Measurements from ENCODE around the gene PELI2. TPM values are rescaled to one million over a fixed set of nuclear protein-coding genes. Genes with fewer than 3 reads are reported as not detected.

The PELI2 gene
- total RNA-seq, 3 donors from 2014 or later (not counting 1 experiment from before 2014, with no cell fraction given) = 16.4 to 25.0 (median 24.9) TPM

- no peak for DNase-seq
- Histone ChIP-seq H3K27me3 (ENCODE audit: control insufficient read depth, insufficient read depth, low read length) (no peaks in the 10 kb centered on the region), H3K4me3 (ENCODE audit: low read length) (no peak overlapping the region), H3K4me1 (ENCODE audit: control insufficient read depth, insufficient read depth, low read length) (no peaks in the 10 kb centered on the region), H3K36me3 (ENCODE audit: control insufficient read depth, insufficient read depth, low read length) (no peaks in the 10 kb centered on the region), H3K9me3 (ENCODE audit: control insufficient read depth, insufficient read depth, low read length) (no peaks in the 10 kb centered on the region), H3K27ac (ENCODE audit: low read length) (no peak overlapping the region)
- Mint-ChIP-seq H3K27me3 (ENCODE audit: low read depth in 2 of 2) (peaks cover 11 to 34% of the 10 kb centered on the region in 2 donors), H3K9me3 (no peaks in the 10 kb centered on the region), H3K27ac (no peak overlapping the region), H3K4me3 (no peak overlapping the region), H3K4me1 (no peaks in the 10 kb centered on the region), H3K36me3 (no peaks in the 10 kb centered on the region)
- intact Hi-C loops (cut with micrococcal nuclease) = no loop called here
- ATAC-seq = no peak
- 85% methylated on average over 7 of the region's 7 CpGs for WGBS (ENCODE audit: insufficient coverage)
- no peak for TF ChIP-seq CTCF (IDR thresholded peaks at IDR 0.05)
Observed at GRCh38 chr14:56099081-56099797, 19.0 kb upstream of the PELI2 start.

- Histone ChIP-seq H3K27ac (ENCODE audit: low read length) (no peak overlapping the region), H3K4me1 (ENCODE audit: control insufficient read depth, insufficient read depth, low read length) (no peaks in the 10 kb centered on the region), H3K4me3 (ENCODE audit: low read length) (no peak overlapping the region), H3K27me3 (ENCODE audit: control insufficient read depth, insufficient read depth, low read length) (no peaks in the 10 kb centered on the region), H3K9me3 (ENCODE audit: control insufficient read depth, insufficient read depth, low read length) (no peaks in the 10 kb centered on the region), H3K36me3 (ENCODE audit: control insufficient read depth, insufficient read depth, low read length) (no peaks in the 10 kb centered on the region)
- DNase-seq (no peak), ATAC-seq (no peak)
- H3K27me3 Mint-ChIP-seq (ENCODE audit: low read depth in 2 of 2) = peaks cover 11 to 26% of the 10 kb centered on the region in 2 donors
- 76% methylated on average over 3 of the region's 3 CpGs for WGBS (ENCODE audit: insufficient coverage)
- no peaks in the 10 kb centered on the region for H3K9me3 Mint-ChIP-seq
- no peaks in the 10 kb centered on the region for H3K4me1 Mint-ChIP-seq
- intact Hi-C loops (cut with micrococcal nuclease) = no loop called here
- no peaks in the 10 kb centered on the region for H3K36me3 Mint-ChIP-seq
- no peak overlapping the region for H3K27ac Mint-ChIP-seq
- no peak for TF ChIP-seq CTCF (IDR thresholded peaks at IDR 0.05)
- H3K4me3 Mint-ChIP-seq = no peak overlapping the region
Observed at GRCh38 chr14:56100556-56100955, 17.7 kb upstream of the PELI2 start.

GRCh38 chr14:56102941-56103340 lies 15.3 kb upstream of the PELI2 start:
- H3K4me3 ChIP-seq (ENCODE audit: low read length) = no peak overlapping the region
- no peak overlapping the region for H3K27ac ChIP-seq (ENCODE audit: low read length)
- no peaks in the 10 kb centered on the region for H3K4me1 ChIP-seq (ENCODE audit: control insufficient read depth, insufficient read depth, low read length)
- 82% methylated on average over 3 of the region's 3 CpGs for WGBS (ENCODE audit: insufficient coverage)
- DNase-seq (no peak), ATAC-seq (no peak)
- Mint-ChIP-seq H3K4me1 (no peaks in the 10 kb centered on the region), H3K36me3 (no peaks in the 10 kb centered on the region), H3K4me3 (no peak overlapping the region), H3K9me3 (no peaks in the 10 kb centered on the region), H3K27me3 (ENCODE audit: low read depth in 2 of 2) (peaks cover 3 to 23% of the 10 kb centered on the region in 2 donors), H3K27ac (no peak overlapping the region)
- TF ChIP-seq CTCF (IDR thresholded peaks at IDR 0.05) = no peak
- no peaks in the 10 kb centered on the region for H3K27me3 ChIP-seq (ENCODE audit: control insufficient read depth, insufficient read depth, low read length)
- no peaks in the 10 kb centered on the region for H3K9me3 ChIP-seq (ENCODE audit: control insufficient read depth, insufficient read depth, low read length)
- no peaks in the 10 kb centered on the region for H3K36me3 ChIP-seq (ENCODE audit: control insufficient read depth, insufficient read depth, low read length)
- intact Hi-C loops (cut with micrococcal nuclease) = no loop called here

- TF ChIP-seq CTCF (IDR thresholded peaks at IDR 0.05) = no peak
- Mint-ChIP-seq H3K4me1 (no peaks in the 10 kb centered on the region), H3K4me3 (no peak overlapping the region), H3K9me3 (no peaks in the 10 kb centered on the region), H3K36me3 (no peaks in the 10 kb centered on the region), H3K27me3 (ENCODE audit: low read depth in 2 of 2) (peaks cover 9 to 16% of the 10 kb centered on the region in 2 donors), H3K27ac (no peak overlapping the region)
- H3K27ac ChIP-seq (ENCODE audit: low read length) = no peak overlapping the region
- H3K36me3 ChIP-seq (ENCODE audit: control insufficient read depth, insufficient read depth, low read length) = no peaks in the 10 kb centered on the region
- DNase-seq (no peak), ATAC-seq (no peak)
- no peaks in the 10 kb centered on the region for H3K9me3 ChIP-seq (ENCODE audit: control insufficient read depth, insufficient read depth, low read length)
- intact Hi-C loops (cut with micrococcal nuclease) = no loop called here
- 74% methylated on average over 5 of the region's 5 CpGs for WGBS (ENCODE audit: insufficient coverage)
- no peak overlapping the region for H3K4me3 ChIP-seq (ENCODE audit: low read length)
- no peaks in the 10 kb centered on the region for H3K4me1 ChIP-seq (ENCODE audit: control insufficient read depth, insufficient read depth, low read length)
- H3K27me3 ChIP-seq (ENCODE audit: control insufficient read depth, insufficient read depth, low read length) = no peaks in the 10 kb centered on the region
Observed at GRCh38 chr14:56107615-56108014, 10.6 kb upstream of the PELI2 start.
